HepG2 (cell line): ENCODE measurements around the gene PLVAP. TPM values are rescaled to one million over a fixed set of nuclear protein-coding genes. Genes with fewer than 3 reads are reported as not detected.

Experiments
- ARID2 ChIP-seq: sonication (generic); formaldehyde crosslinking; IDR thresholded peaks from 2 replicates; pipeline ENCODE4 v1.8.1; 2022; ENCODE audit warnings: mild to moderate bottlenecking, missing genetic modification reagents, borderline replicate concordance
- ARNT2 ChIP-seq: sonication (generic); formaldehyde crosslinking; IDR thresholded peaks from 2 replicates; pipeline ENCODE4 v1.8.0; 2022; ENCODE audit warnings: mild to moderate bottlenecking, low read depth, missing genetic modification reagents, moderate library complexity
- ATF7-NPFF ChIP-seq: sonication (generic); formaldehyde crosslinking; IDR thresholded peaks from 2 replicates; pipeline ENCODE4 v1.8.1; 2023; ENCODE audit warnings: mild to moderate bottlenecking, low read depth, missing genetic modification reagents, moderate library complexity
- DRAP1 ChIP-seq: IDR thresholded peaks from 2 replicates; pipeline ENCODE4 v1.6.1; 2016; ENCODE audit warnings: missing genetic modification reagents, missing compliant biosample characterization
- HDAC1 ChIP-seq: sonication (generic); formaldehyde crosslinking; IDR thresholded peaks from 2 replicates; pipeline ENCODE4 v1.5.1; 2020; ENCODE audit warnings: mild to moderate bottlenecking, missing genetic modification reagents
- HDAC2 ChIP-seq: sonication (generic); formaldehyde crosslinking; IDR thresholded peaks from 2 replicates; pipeline ENCODE4 v1.4.0; 2020; ENCODE audit warnings: missing genetic modification reagents
- KDM2A ChIP-seq: sonication (generic); formaldehyde crosslinking; IDR thresholded peaks from 2 replicates; pipeline ENCODE4 v1.4.0; 2020; ENCODE audit warnings: low read depth, missing genetic modification reagents, borderline replicate concordance
- KDM5A ChIP-seq: fragments of 200-600 bp; sonication (generic); IDR thresholded peaks from 2 replicates; pipeline ENCODE4 v1.7.0; 2018; ENCODE audit warnings: antibody characterized with exemption, mild to moderate bottlenecking, low read length, borderline replicate concordance
- PHF20 ChIP-seq: sonication (generic); formaldehyde crosslinking; IDR thresholded peaks from 2 replicates; pipeline ENCODE4 v1.5.0; 2020; ENCODE audit warnings: mild to moderate bottlenecking, missing genetic modification reagents
- PHF21A ChIP-seq: sonication (generic); formaldehyde crosslinking; IDR thresholded peaks from 2 replicates; pipeline ENCODE4 v1.5.0; 2020; ENCODE audit warnings: mild to moderate bottlenecking, missing genetic modification reagents
- RCOR2 ChIP-seq: IDR thresholded peaks from 2 replicates; pipeline ENCODE4 v1.6.1; 2016; ENCODE audit warnings: missing biosample characterization, missing genetic modification reagents
- RXRB ChIP-seq: IDR thresholded peaks from 2 replicates; pipeline ENCODE4 v1.6.1; 2016; ENCODE audit warnings: borderline replicate concordance, missing genetic modification reagents, missing compliant biosample characterization
- SOX5 ChIP-seq: IDR thresholded peaks from 2 replicates; pipeline ENCODE4 v1.6.1; 2016; ENCODE audit warnings: borderline replicate concordance
- YEATS2 ChIP-seq: sonication (generic); formaldehyde crosslinking; IDR thresholded peaks from 2 replicates; pipeline ENCODE4 v1.4.0; 2020; ENCODE audit warnings: missing genetic modification reagents, borderline replicate concordance
- ZFP36L1 ChIP-seq: sonication (generic); formaldehyde crosslinking; IDR thresholded peaks from 2 replicates; pipeline ENCODE4 v1.8.0; 2022; ENCODE audit warnings: mild to moderate bottlenecking, missing genetic modification reagents, moderate library complexity
- ZFP37 ChIP-seq: sonication (generic); formaldehyde crosslinking; IDR thresholded peaks from 2 replicates; pipeline ENCODE4 v1.4.0; 2020; ENCODE audit warnings: missing genetic modification reagents, borderline replicate concordance
- ZIK1 ChIP-seq: sonication (generic); formaldehyde crosslinking; IDR thresholded peaks from 2 replicates; pipeline ENCODE4 v1.5.0; 2020; ENCODE audit warnings: mild to moderate bottlenecking, low read depth, missing genetic modification reagents, borderline replicate concordance
- ZNF18 ChIP-seq: sonication (generic); formaldehyde crosslinking; IDR thresholded peaks from 2 replicates; pipeline ENCODE4 v1.8.0; 2022; ENCODE audit warnings: mild to moderate bottlenecking, missing genetic modification reagents; ENCODE audit not compliant: insufficient replicate concordance
- ZNF276 ChIP-seq: sonication (generic); formaldehyde crosslinking; IDR thresholded peaks from 2 replicates; pipeline ENCODE4 v1.4.0; 2020; ENCODE audit warnings: mild to moderate bottlenecking, low read depth, missing genetic modification reagents
- ZNF292 ChIP-seq: sonication (generic); formaldehyde crosslinking; IDR thresholded peaks from 2 replicates; pipeline ENCODE4 v1.8.1; 2022; ENCODE audit warnings: mild to moderate bottlenecking, low read depth, missing genetic modification reagents, borderline replicate concordance
- ZNF501 ChIP-seq: sonication (generic); formaldehyde crosslinking; IDR thresholded peaks from 2 replicates; pipeline ENCODE4 v1.5.1; 2020; ENCODE audit warnings: mild to moderate bottlenecking, moderate library complexity, missing genetic modification reagents
- ZNF704 ChIP-seq: sonication (generic); formaldehyde crosslinking; IDR thresholded peaks from 2 replicates; pipeline ENCODE4 v1.8.1; 2023; ENCODE audit warnings: mild to moderate bottlenecking, inconsistent platforms, moderate library complexity, missing genetic modification reagents, borderline replicate concordance
- ZNF781 ChIP-seq: sonication (generic); formaldehyde crosslinking; IDR thresholded peaks from 2 replicates; pipeline ENCODE4 v1.5.1; 2020; ENCODE audit warnings: borderline replicate concordance, mild to moderate bottlenecking, missing genetic modification reagents; ENCODE audit errors: not compliant biosample characterization
- polyA plus RNA-seq, 8 experiments: library from polyadenylated mRNA; depleted of rRNA in 3 of 8; stranded (reverse) in 7 of 8; unstranded in 1 of 8; fragments of >200 nt; fragmentation: Illumina TruSeq in 4 of 8; extraction: Trizol in 4 of 8; gene quantifications; 2 replicates each; pipeline versions ENCODE4 v1.2.1 to v1.2.3, GENCODE V29; 2011 to 2016; ENCODE audit warnings: low read depth in 4 of 8, missing spikeins in 1 of 8, mixed read lengths in 1 of 8; ENCODE audit not compliant: insufficient read depth in 1 of 8
- total RNA-seq, 5 experiments: library from RNA; depleted of rRNA; stranded (reverse); fragments of >200 nt; fragmentation: Illumina TruSeq; extraction: Trizol; gene quantifications; 2 replicates each; pipeline ENCODE4 v1.2.3, GENCODE V29; 2016; ENCODE audit warnings: low read depth in 1 of 5

PLVAP gene
- total and polyA plus RNA-seq, 2 of the 13 experiments (the other 11 are each of a cell fraction or from before 2014, with no cell fraction given) = 0.26 TPM; not detected in 1

GRCh38 chr19:17405250-17406045 is 28.3 kb upstream of the PLVAP start, which contains the start of gene BST2 (continued):
- TF ChIP-seq HDAC2 (peak; percentile 72), KDM2A (peak; percentile 76), PHF21A (peak; percentile 81), SOX5 (CRISPR knock-in tag) (peak; percentile 33; the same call in 1 of the 2 replicates), ZFP37 (CRISPR knock-in tag) (0 out of 2 replicates have a peak, but pooled peaks have one; percentile 37), HDAC1 (CRISPR knock-in tag) (peak; percentile 71), ZNF781 (CRISPR knock-in tag) (peak; percentile 64), DRAP1 (peak; percentile 92), ZNF704 (CRISPR knock-in tag) (peak; percentile 53; the same call in 1 of the 2 replicates), ZIK1 (no peak; the same call in 1 of the 2 replicates), ZNF18 (CRISPR knock-in tag) (peak; percentile 36), KDM5A (peak; percentile 43; the same call in 1 of the 2 replicates), ZFP36L1 (CRISPR knock-in tag) (peak; percentile 32), ARNT2 (CRISPR knock-in tag) (0 out of 2 replicates have a peak, but pooled peaks have one; percentile 51), ZNF501 (CRISPR knock-in tag) (peak; percentile 17; the same call in 1 of the 2 replicates), ATF7-NPFF (peak; percentile 44; the same call in 1 of the 2 replicates), PHF20 (CRISPR knock-in tag) (peak; percentile 62), ZNF276 (CRISPR knock-in tag) (0 out of 2 replicates have a peak, but pooled peaks have one; percentile 54), RCOR2 (CRISPR knock-in tag) (0 out of 2 replicates have a peak, but pooled peaks have one; percentile 26), ZNF292 (0 out of 2 replicates have a peak, but pooled peaks have one; percentile 34), YEATS2 (CRISPR knock-in tag) (peak; percentile 76; the same call in 1 of the 2 replicates), RXRB (peak; percentile 8; the same call in 1 of the 2 replicates), ARID2 (CRISPR knock-in tag) (peak; percentile 51; the same call in 1 of the 2 replicates)
